ENCODE data around the gene UBA1.
"Not testable (repeated sequence)": the region's sequence is repeated elsewhere in the genome, so short reads cannot be mapped to it uniquely, and the experiment has no call there.

The UBA1 gene

DNA sequence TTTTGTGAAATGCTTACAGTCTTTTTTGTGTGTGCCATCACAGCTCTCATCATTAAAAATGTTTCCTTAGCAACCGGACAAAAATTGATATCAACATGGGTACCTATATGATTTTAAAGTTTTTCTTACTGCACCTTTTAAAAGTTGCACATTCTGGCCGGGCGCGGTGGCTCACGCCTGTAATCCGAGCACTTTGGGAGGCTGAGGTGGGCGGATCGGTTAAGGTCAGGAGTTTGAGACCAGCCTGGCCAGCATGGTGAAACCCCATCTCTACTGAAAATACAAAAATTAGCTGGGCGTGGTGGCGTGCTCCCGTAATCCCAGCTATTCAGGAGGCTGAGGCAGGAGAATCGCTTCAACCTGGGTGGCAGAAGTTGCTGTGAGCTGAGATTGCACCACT is 64.0 kb downstream of the UBA1 start:
- not testable (repeated sequence) for DNase-seq (ENCODE audit: low read depth, low spot score)
